Measurements from ENCODE around the gene DENND1A. TPM values are rescaled to one million over a fixed set of nuclear protein-coding genes. Genes with fewer than 3 reads are reported as not detected.

The DENND1A gene
- total RNA-seq, 6 experiments from 2014 or later, result 13.9 to 22.6 (median 16.3) TPM

DNA sequence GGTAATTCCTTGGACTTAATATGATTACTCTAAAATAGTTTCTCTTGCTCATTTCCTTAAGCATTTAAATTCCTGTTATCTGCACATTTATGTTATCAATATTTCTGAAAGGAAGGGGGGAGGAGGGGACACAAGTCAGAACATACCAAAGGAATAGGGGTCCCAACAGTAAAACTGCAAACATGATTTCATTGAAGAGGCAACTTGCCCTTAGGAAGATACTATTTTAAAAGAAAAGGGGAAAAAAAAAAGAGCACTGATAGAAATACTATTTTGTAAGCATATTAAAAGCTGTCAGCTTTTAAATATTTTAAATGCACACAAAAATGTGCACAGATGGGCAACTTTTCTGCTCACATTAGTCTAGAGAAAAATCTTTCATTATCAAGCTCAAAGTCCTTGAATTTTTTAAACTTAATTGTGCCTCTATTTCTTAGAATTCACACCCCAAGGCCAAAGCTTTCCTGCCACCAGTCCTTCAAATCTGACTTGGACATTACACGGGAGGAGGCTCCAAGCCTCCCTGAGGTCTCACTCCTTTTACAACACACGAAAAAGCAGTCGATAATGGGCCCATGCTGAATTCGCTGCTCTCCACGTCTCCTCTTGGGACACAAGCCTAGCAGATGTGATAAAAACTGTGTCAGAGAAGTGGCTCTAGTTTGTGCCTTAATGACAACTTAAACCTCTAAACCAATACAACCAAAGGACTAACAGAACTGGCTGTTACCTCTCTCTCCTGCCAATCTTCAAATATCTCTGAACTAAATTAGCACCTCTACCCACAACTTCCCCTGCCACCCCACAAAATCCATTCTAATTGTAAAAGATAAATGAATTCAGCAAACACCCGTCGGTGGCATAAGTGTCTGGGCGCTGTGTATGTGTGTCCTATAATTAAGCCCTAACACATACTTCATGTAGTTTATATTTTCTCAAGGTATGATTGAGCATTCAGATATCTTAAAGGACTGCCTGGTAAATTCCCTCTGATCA, 154.3 kb downstream of the DENND1A start:
- TF ChIP-seq, protein P1, sequence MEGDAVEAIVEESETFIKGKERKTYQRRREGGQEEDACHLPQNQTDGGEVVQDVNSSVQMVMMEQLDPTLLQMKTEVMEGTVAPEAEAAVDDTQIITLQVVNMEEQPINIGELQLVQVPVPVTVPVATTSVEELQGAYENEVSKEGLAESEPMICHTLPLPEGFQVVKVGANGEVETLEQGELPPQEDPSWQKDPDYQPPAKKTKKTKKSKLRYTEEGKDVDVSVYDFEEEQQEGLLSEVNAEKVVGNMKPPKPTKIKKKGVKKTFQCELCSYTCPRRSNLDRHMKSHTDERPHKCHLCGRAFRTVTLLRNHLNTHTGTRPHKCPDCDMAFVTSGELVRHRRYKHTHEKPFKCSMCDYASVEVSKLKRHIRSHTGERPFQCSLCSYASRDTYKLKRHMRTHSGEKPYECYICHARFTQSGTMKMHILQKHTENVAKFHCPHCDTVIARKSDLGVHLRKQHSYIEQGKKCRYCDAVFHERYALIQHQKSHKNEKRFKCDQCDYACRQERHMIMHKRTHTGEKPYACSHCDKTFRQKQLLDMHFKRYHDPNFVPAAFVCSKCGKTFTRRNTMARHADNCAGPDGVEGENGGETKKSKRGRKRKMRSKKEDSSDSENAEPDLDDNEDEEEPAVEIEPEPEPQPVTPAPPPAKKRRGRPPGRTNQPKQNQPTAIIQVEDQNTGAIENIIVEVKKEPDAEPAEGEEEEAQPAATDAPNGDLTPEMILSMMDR (IDR thresholded peaks at IDR 0.05), result no peak
- no peak for TF ChIP-seq POLR2A (IDR thresholded peaks at IDR 0.05)
- Histone ChIP-seq H3K4me1 (no peaks in the 10 kb centered on the region), H3K27ac (no peak overlapping the region), H3K36me3 (no peaks in the 10 kb centered on the region), H3K9me3 (no peaks in the 10 kb centered on the region), H3K4me3 (no peak overlapping the region), H3K27me3 (no peaks in the 10 kb centered on the region)
- ATAC-seq (no peak), DNase-seq (no peak)
- WGBS (ENCODE audit: insufficient coverage, low coverage, low lambda C conversion rate, missing lambda C conversion rate), result 63% methylated on average over 8 of the region's 8 CpGs
- intact Hi-C loops (cut with DNase I), result no loop called here

- no peak for ATAC-seq
- DNase-seq, result no peak
- 41% methylated on average over 2 of the region's 2 CpGs for WGBS (ENCODE audit: insufficient coverage, low coverage, low lambda C conversion rate, missing lambda C conversion rate)
- intact Hi-C loops (cut with DNase I), result no loop called here
- H3K27ac ChIP-seq, result no peak overlapping the region
- TF ChIP-seq, protein P1 (IDR thresholded peaks at IDR 0.05), result no peak
- no peak for TF ChIP-seq POLR2A (IDR thresholded peaks at IDR 0.05)
- H3K4me3 ChIP-seq, result no peak overlapping the region
- H3K36me3 ChIP-seq, result no peaks in the 10 kb centered on the region
- no peaks in the 10 kb centered on the region for H3K9me3 ChIP-seq
- no peaks in the 10 kb centered on the region for H3K27me3 ChIP-seq
- H3K4me1 ChIP-seq, result peaks cover 0 to 7% (median 0%) of the 10 kb centered on the region in 4 donors
Measured at GRCh38 chr9:123773783-123774182, 156.1 kb downstream of the DENND1A start.

DNA sequence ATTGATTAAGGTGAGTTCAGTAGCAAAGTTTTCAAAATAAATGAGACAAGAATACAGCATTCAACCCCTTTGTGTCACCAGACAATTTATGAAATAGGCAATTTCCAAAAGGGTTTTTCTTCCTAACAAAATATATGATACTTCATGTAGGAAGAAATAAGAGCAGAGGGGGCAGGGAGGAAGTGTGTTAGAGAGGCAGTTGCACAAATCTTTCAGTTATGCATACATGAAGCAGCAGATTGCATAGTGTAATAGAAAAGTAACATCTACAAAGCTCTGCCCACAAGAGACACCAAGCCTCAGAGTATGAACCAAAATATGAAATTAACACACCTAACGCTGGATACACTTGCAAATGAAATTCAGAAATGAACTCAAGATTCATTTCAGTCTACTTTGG, 157.0 kb downstream of the DENND1A start:
- Histone ChIP-seq H3K4me1 (peaks cover 0 to 7% (median 0%) of the 10 kb centered on the region in 4 donors), H3K9me3 (no peaks in the 10 kb centered on the region), H3K27ac (no peak overlapping the region), H3K27me3 (no peaks in the 10 kb centered on the region), H3K36me3 (no peaks in the 10 kb centered on the region), H3K4me3 (no peak overlapping the region)
- ATAC-seq (no peak), DNase-seq (no peak)
- WGBS (ENCODE audit: insufficient coverage, low coverage, low lambda C conversion rate, missing lambda C conversion rate), result 100% methylated on average over 1 of the region's 1 CpG
- intact Hi-C loops (cut with DNase I), result no loop called here
- TF ChIP-seq, protein P1 (IDR thresholded peaks at IDR 0.05), result no peak
- TF ChIP-seq POLR2A (IDR thresholded peaks at IDR 0.05), result no peak

DNA sequence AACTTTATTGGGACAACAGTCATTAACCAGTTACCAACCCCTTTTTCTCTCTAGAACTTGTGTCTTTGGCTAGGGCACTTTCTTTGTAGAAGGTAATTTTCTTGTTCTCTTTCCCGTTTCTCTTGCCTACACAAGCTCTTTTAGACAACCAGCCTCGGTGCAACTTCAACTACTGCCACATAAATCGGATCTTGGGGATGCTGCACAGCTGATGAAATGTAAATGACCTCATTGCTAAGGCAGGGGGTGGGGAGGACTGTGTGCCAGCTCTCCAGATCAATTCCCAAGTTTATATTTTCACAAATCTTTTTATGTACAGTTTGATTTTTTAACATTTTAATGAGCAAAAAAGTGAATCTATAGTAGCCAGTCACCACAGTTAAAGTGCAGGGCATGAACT, 157.6 kb downstream of the DENND1A start:
- Histone ChIP-seq H3K4me1 (peaks cover 0 to 7% (median 0%) of the 10 kb centered on the region in 4 donors), H3K27ac (no peak overlapping the region), H3K36me3 (no peaks in the 10 kb centered on the region), H3K9me3 (no peaks in the 10 kb centered on the region), H3K27me3 (no peaks in the 10 kb centered on the region), H3K4me3 (no peak overlapping the region)
- ATAC-seq, result no peak
- WGBS (ENCODE audit: insufficient coverage, low coverage, low lambda C conversion rate, missing lambda C conversion rate), result 67% methylated on average over 2 of the region's 3 CpGs
- intact Hi-C loops (cut with DNase I), result no loop called here
- TF ChIP-seq POLR2A (IDR thresholded peaks at IDR 0.05), result no peak
- TF ChIP-seq, protein P1 (IDR thresholded peaks at IDR 0.05), result no peak
- no peak for DNase-seq

All from right lobe of liver (tissue), 6 donors.